Duodenal mucosa (tissue), 2 donors: ENCODE data around the gene BMAL2.

Experiments used
- H3K27ac ChIP-seq: one replicate; pipeline ENCODE4 v1.7.0; 2013; ENCODE audit warnings: low read depth, low read length
- H3K27me3 ChIP-seq, 2 donors: one replicate each; pipeline ENCODE4 v1.7.0; 2013; ENCODE audit warnings: low read length in 2 of 2, control low read depth in 1 of 2; ENCODE audit not compliant: insufficient read depth in 2 of 2, control insufficient read depth in 1 of 2
- H3K36me3 ChIP-seq, 2 donors: one replicate each; pipeline ENCODE4 v1.7.0; 2013; ENCODE audit warnings: low read length in 2 of 2, control low read depth in 1 of 2; ENCODE audit not compliant: insufficient read depth in 2 of 2, control insufficient read depth in 1 of 2
- H3K4me1 ChIP-seq, 2 donors: one replicate each; pipeline ENCODE4 v1.7.0; 2013; ENCODE audit warnings: low read length in 2 of 2, control low read depth in 1 of 2; ENCODE audit not compliant: insufficient read depth in 2 of 2, control insufficient read depth in 1 of 2
- H3K4me3 ChIP-seq, 2 donors: one replicate each; pipeline ENCODE4 v1.7.0; 2013; ENCODE audit warnings: low read length in 2 of 2, low read depth in 1 of 2
- H3K9ac ChIP-seq, 2 donors: one replicate each; pipeline ENCODE4 v1.7.0; 2013; ENCODE audit warnings: low read length in 2 of 2, low read depth in 1 of 2
- H3K9me3 ChIP-seq, 2 donors: one replicate each; pipeline ENCODE4 v1.7.0; 2013; ENCODE audit warnings: low read length in 2 of 2, control low read depth in 1 of 2; ENCODE audit not compliant: control insufficient read depth in 1 of 2

Gene BMAL2

DNA sequence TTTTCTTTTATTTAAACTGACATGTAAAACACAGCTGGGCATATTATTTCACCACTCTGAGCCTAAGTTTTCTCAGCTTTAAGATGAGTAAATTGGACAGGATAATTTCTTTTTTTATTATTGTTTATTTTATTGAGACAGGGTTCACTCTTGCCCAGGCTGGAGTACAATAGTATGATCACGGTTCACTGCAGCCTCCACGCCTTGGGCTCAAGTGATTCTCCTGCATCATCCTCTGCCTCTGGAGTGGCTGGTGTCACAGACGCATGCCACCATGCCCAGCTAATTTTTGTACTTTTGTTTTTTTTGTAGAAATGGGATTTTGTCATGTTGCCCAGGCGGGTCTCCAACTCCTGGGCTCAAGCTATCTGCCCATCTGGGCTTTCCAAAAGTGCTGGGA, 12.7 kb downstream of the BMAL2 start:
- no peaks in the 10 kb centered on the region for H3K9me3 ChIP-seq
- no peaks in the 10 kb centered on the region for H3K36me3 ChIP-seq
- no peak overlapping the region for H3K4me3 ChIP-seq
- no peaks in the 10 kb centered on the region for H3K4me1 ChIP-seq
- no peak overlapping the region for H3K9ac ChIP-seq
- H3K27me3 ChIP-seq, result no peaks in the 10 kb centered on the region
- no peak overlapping the region for H3K27ac ChIP-seq

DNA sequence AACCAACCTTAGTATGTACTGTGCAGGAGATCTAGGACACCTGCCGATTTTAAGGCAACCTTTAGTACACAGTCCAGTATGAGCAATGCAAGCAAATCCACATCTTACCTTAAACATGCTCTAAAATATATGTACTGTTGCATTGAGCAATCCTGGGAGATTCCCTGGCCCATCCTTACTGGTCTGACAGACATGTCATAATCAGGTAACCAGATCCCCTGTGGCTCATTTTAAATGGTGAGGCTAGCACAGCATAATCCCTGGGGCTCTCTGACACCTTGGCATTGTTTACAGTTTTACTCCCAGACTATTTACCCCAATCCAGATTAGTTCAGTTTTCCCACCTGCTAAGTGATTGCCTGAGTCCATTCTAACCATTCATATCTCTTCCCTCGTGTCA, 15.1 kb downstream of the BMAL2 start:
- Histone ChIP-seq H3K9me3 (no peaks in the 10 kb centered on the region), H3K36me3 (no peaks in the 10 kb centered on the region), H3K27ac (no peak overlapping the region)

DNA sequence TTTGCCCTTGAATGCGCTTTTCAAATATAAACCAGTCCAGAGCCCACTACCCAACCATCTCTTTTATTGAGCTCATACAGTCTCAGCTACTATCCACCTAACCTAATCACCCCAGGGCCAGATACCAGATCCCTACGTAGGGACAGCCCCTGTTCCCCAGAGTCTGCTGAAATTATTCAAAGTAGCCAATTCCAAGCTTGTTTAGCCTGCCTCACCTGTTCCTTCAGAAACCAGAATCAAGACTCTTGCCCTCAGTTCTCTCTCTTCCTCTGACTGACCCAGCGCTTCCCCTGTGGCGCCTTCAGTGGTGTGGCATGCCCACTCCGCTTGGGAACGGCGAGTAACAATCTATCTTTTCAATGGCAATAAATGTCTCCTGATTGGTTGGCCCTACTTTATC, 18.8 kb downstream of the BMAL2 start:
- Histone ChIP-seq H3K36me3 (no peaks in the 10 kb centered on the region), H3K4me1 (no peaks in the 10 kb centered on the region), H3K27me3 (no peaks in the 10 kb centered on the region), H3K27ac (no peak overlapping the region), H3K9ac (no peak overlapping the region), H3K9me3 (no peaks in the 10 kb centered on the region), H3K4me3 (no peak overlapping the region)

More for the DNA sequence above, 15.1 kb downstream of the BMAL2 start:
- Histone ChIP-seq H3K4me1 (no peaks in the 10 kb centered on the region), H3K9ac (no peak overlapping the region), H3K4me3 (no peak overlapping the region), H3K27me3 (no peaks in the 10 kb centered on the region)

DNA sequence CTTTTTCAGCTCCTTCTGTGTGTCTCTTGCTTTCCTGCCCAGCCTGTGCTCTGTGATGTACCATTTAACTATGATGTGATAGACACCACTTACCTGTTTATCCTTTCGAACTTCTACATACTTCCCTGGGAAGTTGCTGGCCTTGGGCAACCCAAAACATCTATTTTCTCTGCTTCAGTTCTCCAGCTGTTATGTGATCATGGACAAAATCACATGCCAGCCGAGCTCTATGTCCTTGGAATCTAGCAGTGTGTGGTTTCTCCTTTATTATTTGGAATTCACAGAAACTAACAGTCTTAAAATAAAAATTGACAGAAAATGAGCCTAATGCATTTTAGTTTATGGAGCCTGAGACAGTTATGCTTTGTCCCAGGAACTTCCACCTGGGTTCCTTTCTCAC, 22.9 kb downstream of the BMAL2 start:
- H3K4me1 ChIP-seq, result no peaks in the 10 kb centered on the region
- no peaks in the 10 kb centered on the region for H3K27me3 ChIP-seq
- H3K27ac ChIP-seq, result no peak overlapping the region
- H3K4me3 ChIP-seq, result no peak overlapping the region
- H3K9me3 ChIP-seq, result no peaks in the 10 kb centered on the region
- no peaks in the 10 kb centered on the region for H3K36me3 ChIP-seq
- no peak overlapping the region for H3K9ac ChIP-seq

DNA sequence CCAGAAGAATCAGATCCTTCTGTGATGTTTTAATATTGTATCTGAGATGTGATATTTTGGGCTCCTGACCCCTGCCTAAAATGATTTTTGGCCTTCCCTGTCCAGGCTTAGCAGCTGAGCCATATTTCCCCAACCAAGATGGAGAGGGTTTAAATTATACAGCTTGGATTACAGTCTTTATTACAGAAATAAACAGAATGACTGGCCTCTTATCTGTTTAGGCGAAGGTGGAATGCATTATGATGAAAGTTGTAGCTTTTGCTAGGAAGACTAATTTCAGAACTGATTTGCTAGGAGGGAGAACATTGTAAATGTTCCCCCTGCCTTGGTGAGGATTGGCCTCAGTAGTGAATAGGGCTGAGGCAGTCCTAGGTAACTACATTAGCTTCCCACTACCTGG, 23.3 kb downstream of the BMAL2 start:
- H3K9ac ChIP-seq, result no peak overlapping the region
- H3K27me3 ChIP-seq, result no peaks in the 10 kb centered on the region
- no peaks in the 10 kb centered on the region for H3K4me1 ChIP-seq
- H3K27ac ChIP-seq, result no peak overlapping the region
- no peak overlapping the region for H3K4me3 ChIP-seq
- no peaks in the 10 kb centered on the region for H3K9me3 ChIP-seq
- H3K36me3 ChIP-seq, result no peaks in the 10 kb centered on the region

DNA sequence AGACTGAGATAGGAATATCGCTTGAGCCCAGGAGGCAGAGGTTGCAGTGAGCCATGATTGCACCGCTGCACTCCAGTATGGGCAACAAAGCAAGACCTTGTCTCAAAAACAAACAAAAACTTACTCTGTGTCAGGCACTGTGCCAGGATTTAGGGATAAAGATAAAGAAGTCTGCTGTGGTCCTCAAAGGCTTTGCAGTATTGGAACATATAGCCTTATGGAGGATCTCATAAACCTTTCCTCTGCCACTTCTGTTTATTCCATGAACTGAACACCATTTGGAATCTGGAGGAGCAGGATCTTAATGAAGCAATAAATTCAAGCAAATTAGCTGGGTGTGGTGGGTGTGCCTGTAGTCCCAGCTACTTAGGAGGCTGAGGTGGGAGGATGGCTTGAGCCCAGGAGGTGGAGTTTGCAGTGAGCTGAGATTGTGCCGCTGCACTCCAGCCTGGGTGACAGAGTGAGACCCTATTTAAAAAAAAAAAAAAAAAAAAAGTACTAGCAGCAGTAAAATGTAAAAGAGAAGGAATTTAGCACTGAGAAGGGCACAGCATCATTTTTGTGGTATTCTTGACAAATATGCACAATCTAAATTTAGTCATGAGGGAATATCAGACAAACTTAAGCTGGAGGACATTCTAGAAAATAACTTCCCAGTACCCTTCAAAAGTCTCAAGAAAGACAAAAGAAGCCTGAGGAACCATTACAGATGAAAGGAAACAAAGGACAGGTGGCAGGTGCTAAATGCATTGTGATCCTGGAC, 27.1 kb downstream of the BMAL2 start:
- Histone ChIP-seq H3K27me3 (no peaks in the 10 kb centered on the region), H3K4me1 (no peaks in the 10 kb centered on the region), H3K27ac (no peak overlapping the region), H3K9ac (no peak overlapping the region), H3K36me3 (no peaks in the 10 kb centered on the region), H3K4me3 (no peak overlapping the region), H3K9me3 (peaks cover 0 to 2% of the 10 kb centered on the region in 2 donors)

DNA sequence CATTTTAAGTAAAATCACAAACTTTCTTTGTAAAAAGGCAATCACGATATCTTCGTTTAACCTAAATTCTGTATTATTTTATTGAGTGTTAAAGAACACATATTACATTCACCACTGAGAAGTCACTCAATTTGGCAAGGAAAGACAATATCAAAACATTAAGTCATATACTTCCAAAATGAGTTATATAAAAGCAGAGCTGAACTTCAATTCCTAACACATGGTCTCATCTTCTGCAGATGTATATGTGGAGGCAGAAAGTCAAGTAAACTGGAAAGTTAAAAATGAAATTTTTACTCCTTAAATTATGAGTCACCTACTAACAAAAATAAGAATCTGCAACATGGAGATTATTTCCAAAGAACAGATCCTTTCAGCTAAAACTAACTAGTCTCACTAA, 28.7 kb downstream of the BMAL2 start:
- Histone ChIP-seq H3K36me3 (no peaks in the 10 kb centered on the region), H3K4me3 (no peak overlapping the region), H3K27me3 (no peaks in the 10 kb centered on the region), H3K9ac (no peak overlapping the region), H3K4me1 (no peaks in the 10 kb centered on the region), H3K27ac (no peak overlapping the region), H3K9me3 (peaks cover 0 to 2% of the 10 kb centered on the region in 2 donors)

DNA sequence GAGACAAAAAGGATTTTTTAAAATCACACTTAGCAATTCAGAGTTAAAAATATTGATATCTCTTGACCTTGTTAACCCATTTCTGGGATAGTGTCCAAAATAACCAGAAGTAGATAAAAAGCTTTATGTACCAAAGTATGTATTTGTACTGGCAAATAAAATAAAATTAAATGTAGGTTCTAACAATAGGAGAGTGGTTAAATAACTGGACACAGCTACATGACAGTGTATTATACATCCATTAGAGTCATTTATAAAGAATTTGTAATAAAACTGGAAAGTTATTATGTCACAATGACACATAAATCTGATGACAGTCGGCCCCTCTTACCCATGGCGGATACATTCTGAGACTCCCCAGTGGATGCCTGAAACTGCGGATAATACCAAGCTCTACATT, 34.0 kb downstream of the BMAL2 start:
- H3K36me3 ChIP-seq, result no peaks in the 10 kb centered on the region
- no peak overlapping the region for H3K4me3 ChIP-seq
- peaks cover 0 to 2% of the 10 kb centered on the region in 2 donors for H3K9me3 ChIP-seq
- no peak overlapping the region for H3K27ac ChIP-seq
- no peak overlapping the region for H3K9ac ChIP-seq
- H3K27me3 ChIP-seq, result no peaks in the 10 kb centered on the region
- no peaks in the 10 kb centered on the region for H3K4me1 ChIP-seq

DNA sequence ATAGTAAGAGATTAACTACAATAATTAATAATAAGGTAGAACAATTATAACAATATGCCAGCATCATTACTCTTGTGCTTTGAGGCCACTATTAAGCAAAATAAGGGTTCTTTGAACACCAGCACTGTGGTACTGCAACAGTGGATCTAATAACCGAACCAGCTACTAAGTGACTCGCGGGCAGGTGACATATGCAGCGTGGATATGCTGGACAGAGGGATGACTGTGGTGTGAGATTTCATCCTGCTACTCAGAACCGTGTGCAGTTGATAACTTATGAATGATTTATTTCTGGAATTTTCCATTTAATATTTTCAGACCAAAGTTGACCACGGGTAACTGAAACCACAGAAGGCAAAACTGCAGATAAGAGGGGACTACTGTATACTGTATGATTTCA, 34.4 kb downstream of the BMAL2 start:
- Histone ChIP-seq H3K36me3 (no peaks in the 10 kb centered on the region), H3K9ac (no peak overlapping the region), H3K27ac (no peak overlapping the region), H3K4me1 (no peaks in the 10 kb centered on the region), H3K9me3 (peaks cover 0 to 2% of the 10 kb centered on the region in 2 donors), H3K4me3 (no peak overlapping the region), H3K27me3 (no peaks in the 10 kb centered on the region)

DNA sequence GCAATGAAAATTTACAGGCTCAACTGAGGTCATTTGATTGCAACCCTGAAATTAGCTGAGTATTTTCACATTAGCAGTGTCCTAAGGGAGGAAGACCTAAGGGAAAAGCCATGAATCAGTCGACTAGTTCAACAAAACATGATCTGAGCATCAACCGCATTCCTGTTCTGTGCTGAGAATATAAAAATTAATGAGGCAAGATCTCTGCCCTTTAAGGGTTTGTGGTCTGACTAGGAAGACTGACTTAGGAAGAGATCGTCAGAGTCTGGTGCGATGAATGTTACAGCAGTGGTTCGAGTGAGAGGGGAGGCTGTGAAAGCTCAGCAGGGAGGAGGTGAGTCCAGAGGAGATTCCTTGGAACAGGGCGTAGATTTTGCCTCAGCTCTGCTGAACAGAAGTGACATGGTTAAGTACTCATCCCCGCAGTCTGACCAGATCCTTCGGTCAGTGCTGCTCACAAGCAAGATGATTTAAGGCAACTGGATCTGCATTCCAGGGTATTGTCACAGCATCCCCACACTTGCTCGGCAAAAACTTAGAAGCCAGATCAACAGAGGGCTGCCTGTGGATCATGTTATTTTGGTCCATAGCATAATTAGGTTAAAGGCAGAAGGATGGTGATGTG, 49.6 kb downstream of the BMAL2 start:
- H3K9ac ChIP-seq, result no peak overlapping the region
- H3K27me3 ChIP-seq, result no peaks in the 10 kb centered on the region
- H3K27ac ChIP-seq, result no peak overlapping the region
- H3K36me3 ChIP-seq, result no peaks in the 10 kb centered on the region
- H3K4me3 ChIP-seq, result no peak overlapping the region
- no peaks in the 10 kb centered on the region for H3K9me3 ChIP-seq
- H3K4me1 ChIP-seq, result peaks cover 0 to 6% of the 10 kb centered on the region in 2 donors
